Stimulated activated CD8-positive, alpha-beta memory T cell treated with anti-CD3 and anti-CD28 coated beads, Interleukin-7, amount 100 ng/mL, for 48 hours (primary cell): ENCODE measurements around the gene ING1.
A peak's percentile ranks its signal among the peaks of the same experiment; 100 is the strongest.
"Not testable (repeated sequence)": the region's sequence is repeated elsewhere in the genome, so short reads cannot be mapped to it uniquely, and the experiment has no call there.

ENCODE experiments used
- DNase-seq, 2 donors: peaks; one replicate each; pipeline ENCODE4 v3.0.0-alpha.2; 2020; ENCODE audit warnings: low read depth in 1 of 2; ENCODE audit errors: extremely low read depth in 1 of 2

Gene ING1

GRCh38 chr13:110713642-110713952, at the start of gene ING1:
TSS of gene ING1 (plus strand) at chr13:110713700. CDS start at chr13:110714150, 450 bp downstream.
- DNase-seq: no peak

- DNase-seq: no peak
These were observed 49.5 kb upstream of the ING1 start for GRCh38 chr13:110664041-110664440.

- DNase-seq: no peak
These were observed 48.8 kb upstream of the ING1 start for GRCh38 chr13:110664673-110665072.

GRCh38 chr13:110665491-110666254, 47.8 kb upstream of the ING1 start:
- DNase-seq: no peak

GRCh38 chr13:110666255-110666533, 47.3 kb upstream of the ING1 start:
- no peak for DNase-seq

- no peak for DNase-seq
These were observed 44.5 kb upstream of the ING1 start for GRCh38 chr13:110669036-110669435.

- not testable (repeated sequence) for DNase-seq
These were observed 43.7 kb upstream of the ING1 start for GRCh38 chr13:110669814-110670213.

GRCh38 chr13:110676595-110677587, 36.6 kb upstream of the ING1 start:
- peak; percentile 6 to 55 for DNase-seq

GRCh38 chr13:110677731-110678545, 35.6 kb upstream of the ING1 start:
- peak in 1 of 2 donors; percentile 29 for DNase-seq

- no peak for DNase-seq
These were observed 32.6 kb upstream of the ING1 start for GRCh38 chr13:110680852-110681251.

- no peak for DNase-seq
These were observed 31.5 kb upstream of the ING1 start for GRCh38 chr13:110681868-110682550.

GRCh38 chr13:110682746-110683145, 30.8 kb upstream of the ING1 start:
- DNase-seq: no peak

GRCh38 chr13:110683203-110683883, 30.2 kb upstream of the ING1 start:
- no peak for DNase-seq

GRCh38 chr13:110683921-110684320, 29.6 kb upstream of the ING1 start:
- no peak for DNase-seq

GRCh38 chr13:110684388-110685056, 29.0 kb upstream of the ING1 start:
- no peak for DNase-seq

- no peak for DNase-seq
These were observed 28.0 kb upstream of the ING1 start for GRCh38 chr13:110685305-110686020.

GRCh38 chr13:110687736-110688135, 25.8 kb upstream of the ING1 start:
- DNase-seq: no peak

- no peak for DNase-seq
These were observed 24.5 kb upstream of the ING1 start for GRCh38 chr13:110689041-110689440.

GRCh38 chr13:110689711-110690110, 23.8 kb upstream of the ING1 start:
- DNase-seq: no peak
